KMS-11 (cell line): ENCODE measurements around the gene SPAG5.
A peak's percentile ranks its signal among the peaks of the same experiment; 100 is the strongest.
"Not testable (repeated sequence)": the region's sequence is repeated elsewhere in the genome, so short reads cannot be mapped to it uniquely, and the experiment has no call there.

Experiments
- H2AFZ ChIP-seq: fragments of 200-600 bp; sonication (generic); 2 replicates; pipeline ENCODE4 v1.6.1; 2016; ENCODE audit warnings: antibody characterized with exemption, mixed run types, low read depth
- H3K27ac ChIP-seq: fragments of 200-600 bp; sonication (generic); 2 replicates; pipeline ENCODE4 v1.6.1; 2016; ENCODE audit warnings: mild to moderate bottlenecking, mixed run types
- H3K27me3 ChIP-seq: fragments of 200-600 bp; sonication (generic); 2 replicates; pipeline ENCODE4 v1.6.1; 2017; ENCODE audit warnings: mild to moderate bottlenecking, low read depth, mixed run types, moderate library complexity; ENCODE audit not compliant: insufficient read depth
- H3K36me3 ChIP-seq: fragments of 200-600 bp; sonication (generic); 2 replicates; pipeline ENCODE4 v1.6.1; 2017; ENCODE audit warnings: mild to moderate bottlenecking, mixed run types; ENCODE audit not compliant: insufficient read depth
- H3K4me1 ChIP-seq: fragments of 200-600 bp; sonication (generic); 2 replicates; pipeline ENCODE4 v1.6.1; 2016; ENCODE audit warnings: mild to moderate bottlenecking, low read depth, mixed run types; ENCODE audit not compliant: poor library complexity, severe bottlenecking
- H3K4me2 ChIP-seq: fragments of 200-600 bp; sonication (generic); 2 replicates; pipeline ENCODE4 v1.7.0; 2016; ENCODE audit warnings: mild to moderate bottlenecking, mixed run types
- H3K4me3 ChIP-seq: fragments of 200-600 bp; sonication (generic); IDR thresholded peaks from 2 replicates; pipeline ENCODE4 v1.6.1; 2017; ENCODE audit warnings: low read depth, low read length, mixed read lengths; ENCODE audit not compliant: insufficient read depth
- H3K79me2 ChIP-seq: fragments of 200-600 bp; sonication (generic); 2 replicates; pipeline ENCODE4 v1.6.1; 2016; ENCODE audit warnings: low read depth, mixed run types; ENCODE audit not compliant: insufficient read depth
- H3K9ac ChIP-seq: fragments of 200-600 bp; sonication (generic); 2 replicates; pipeline ENCODE4 v1.6.1; 2016; ENCODE audit warnings: mild to moderate bottlenecking, mixed run types
- H4K20me1 ChIP-seq: fragments of 200-600 bp; sonication (generic); 2 replicates; pipeline ENCODE4 v1.6.1; 2016; ENCODE audit warnings: mild to moderate bottlenecking, mixed run types; ENCODE audit not compliant: insufficient read depth
- TF ChIP-seq, protein P1 (sequence below): fragments of 200-600 bp; sonication (generic); conservative IDR thresholded peaks from 2 replicates; pipeline ENCODE4 v1.6.1; 2017; ENCODE audit warnings: low read depth, mild to moderate bottlenecking, antibody characterized with exemption, low read length, moderate library complexity, mixed read lengths

SPAG5 gene

DNA sequence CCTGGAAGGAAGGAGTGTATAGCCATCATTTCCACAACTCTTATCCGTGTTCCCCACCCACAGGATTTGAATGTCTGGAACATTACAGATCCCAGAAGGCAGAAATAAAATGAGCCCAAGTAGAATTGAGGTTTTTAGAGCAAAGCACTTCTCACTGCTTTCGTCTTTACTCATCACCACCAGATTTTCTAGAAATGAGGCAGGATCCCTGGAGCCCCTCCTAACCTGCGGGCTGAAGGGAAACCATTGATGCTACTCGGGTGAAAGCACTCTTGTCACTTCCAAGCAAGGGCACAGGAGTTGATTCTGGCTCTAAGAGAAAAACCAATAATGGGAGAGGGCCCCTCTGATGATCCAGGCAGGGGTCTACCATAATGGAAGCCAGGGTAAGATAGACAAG is 19.3 kb downstream of the SPAG5 start:
- TF ChIP-seq, protein P1, sequence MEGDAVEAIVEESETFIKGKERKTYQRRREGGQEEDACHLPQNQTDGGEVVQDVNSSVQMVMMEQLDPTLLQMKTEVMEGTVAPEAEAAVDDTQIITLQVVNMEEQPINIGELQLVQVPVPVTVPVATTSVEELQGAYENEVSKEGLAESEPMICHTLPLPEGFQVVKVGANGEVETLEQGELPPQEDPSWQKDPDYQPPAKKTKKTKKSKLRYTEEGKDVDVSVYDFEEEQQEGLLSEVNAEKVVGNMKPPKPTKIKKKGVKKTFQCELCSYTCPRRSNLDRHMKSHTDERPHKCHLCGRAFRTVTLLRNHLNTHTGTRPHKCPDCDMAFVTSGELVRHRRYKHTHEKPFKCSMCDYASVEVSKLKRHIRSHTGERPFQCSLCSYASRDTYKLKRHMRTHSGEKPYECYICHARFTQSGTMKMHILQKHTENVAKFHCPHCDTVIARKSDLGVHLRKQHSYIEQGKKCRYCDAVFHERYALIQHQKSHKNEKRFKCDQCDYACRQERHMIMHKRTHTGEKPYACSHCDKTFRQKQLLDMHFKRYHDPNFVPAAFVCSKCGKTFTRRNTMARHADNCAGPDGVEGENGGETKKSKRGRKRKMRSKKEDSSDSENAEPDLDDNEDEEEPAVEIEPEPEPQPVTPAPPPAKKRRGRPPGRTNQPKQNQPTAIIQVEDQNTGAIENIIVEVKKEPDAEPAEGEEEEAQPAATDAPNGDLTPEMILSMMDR = no peak
- Histone ChIP-seq H2AFZ (no peak overlapping the region), H3K4me1 (peaks cover 9% of the 10 kb centered on the region), H3K4me2 (no peak overlapping the region), H3K27ac (no peak overlapping the region), H3K27me3 (no peaks in the 10 kb centered on the region), H3K79me2 (no peaks in the 10 kb centered on the region), H4K20me1 (no peaks in the 10 kb centered on the region), H3K4me3 (no peak overlapping the region), H3K9ac (no peak overlapping the region), H3K36me3 (peaks cover 8% of the 10 kb centered on the region; the same call in 1 of the 2 replicates)

DNA sequence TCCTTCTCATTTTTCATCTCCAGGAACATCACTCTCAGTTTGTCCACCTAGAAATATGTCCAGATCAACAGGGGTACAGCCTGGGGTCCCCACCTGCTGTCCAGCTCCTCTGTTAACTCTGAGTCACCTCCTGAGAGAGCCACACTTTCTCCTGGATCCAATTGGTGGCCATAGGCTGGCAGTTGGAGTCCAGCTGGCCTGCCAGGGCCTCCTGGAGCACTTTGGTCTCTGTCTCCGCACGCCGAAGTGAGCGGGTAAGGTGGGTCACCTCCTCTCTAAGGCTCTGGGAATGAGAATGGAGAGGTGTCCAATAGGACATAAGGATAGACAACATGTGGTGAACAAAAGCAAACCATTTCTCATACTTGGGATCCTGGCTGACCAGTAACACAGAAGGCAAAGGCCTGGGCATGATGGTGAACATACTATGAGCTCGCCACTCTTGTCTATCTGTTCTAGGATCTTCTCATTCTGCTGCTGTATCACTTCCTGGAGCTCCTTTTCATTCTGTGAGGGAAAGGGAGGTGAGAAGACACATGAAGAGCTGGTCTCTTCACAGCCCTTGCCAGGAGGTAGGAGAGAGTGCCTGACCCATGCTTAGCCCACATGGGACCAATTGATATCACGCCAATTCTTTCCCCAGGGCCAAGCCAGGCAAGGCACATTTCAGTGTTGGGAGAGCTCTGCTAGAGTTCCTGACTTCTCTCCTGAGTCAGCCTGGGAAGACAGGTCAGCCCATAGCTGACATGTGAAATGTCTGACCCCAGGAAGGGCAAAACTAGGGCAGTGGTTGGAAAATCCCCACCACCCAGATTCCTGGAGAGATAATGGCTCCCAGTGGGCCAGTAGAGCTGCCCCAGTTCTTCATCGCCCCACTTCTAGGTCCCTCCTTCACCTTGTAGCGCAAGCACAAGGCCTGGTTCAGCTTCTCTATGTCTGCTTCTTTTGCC is 20.3 kb downstream of the SPAG5 start:
- TF ChIP-seq, protein P1 = no peak
- Histone ChIP-seq H3K36me3 (peaks cover 5% of the 10 kb centered on the region; the same call in 1 of the 2 replicates), H3K4me2 (no peak overlapping the region), H3K4me1 (peaks cover 9% of the 10 kb centered on the region), H3K27ac (no peak overlapping the region), H3K4me3 (no peak overlapping the region), H4K20me1 (no peaks in the 10 kb centered on the region), H3K9ac (no peak overlapping the region), H3K79me2 (no peaks in the 10 kb centered on the region), H3K27me3 (no peaks in the 10 kb centered on the region), H2AFZ (no peak overlapping the region)

DNA sequence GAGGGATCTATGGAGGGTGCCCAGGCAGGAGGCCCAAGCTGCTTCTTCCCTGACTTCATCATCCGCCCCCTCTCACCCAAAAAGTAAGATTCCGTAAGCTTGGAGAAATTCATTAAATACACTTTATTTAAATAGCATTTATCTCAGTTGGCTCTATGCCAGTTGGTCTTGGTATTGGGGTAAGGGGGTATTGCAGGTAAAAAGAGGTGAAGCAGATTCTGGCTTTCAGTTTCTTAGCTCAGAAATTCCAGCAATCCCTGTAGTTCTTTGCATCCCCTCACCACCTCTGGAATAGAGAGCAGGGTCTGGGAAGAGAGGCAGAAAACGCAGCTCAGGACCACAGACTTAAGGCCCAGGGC is 21.4 kb downstream of the SPAG5 start:
- Histone ChIP-seq H3K36me3 (no peaks in the 10 kb centered on the region; the same call in 1 of the 2 replicates), H2AFZ (peak overlapping the region; percentile 42; the same call in 1 of the 2 replicates), H3K4me2 (peak overlapping the region; percentile 74), H4K20me1 (no peaks in the 10 kb centered on the region), H3K9ac (no peak overlapping the region), H3K4me1 (peaks cover 9% of the 10 kb centered on the region), H3K27ac (peak overlapping the region; percentile 41), H3K27me3 (no peaks in the 10 kb centered on the region), H3K79me2 (no peaks in the 10 kb centered on the region), H3K4me3 (no peak overlapping the region)
- TF ChIP-seq, protein P1 = no peak

DNA sequence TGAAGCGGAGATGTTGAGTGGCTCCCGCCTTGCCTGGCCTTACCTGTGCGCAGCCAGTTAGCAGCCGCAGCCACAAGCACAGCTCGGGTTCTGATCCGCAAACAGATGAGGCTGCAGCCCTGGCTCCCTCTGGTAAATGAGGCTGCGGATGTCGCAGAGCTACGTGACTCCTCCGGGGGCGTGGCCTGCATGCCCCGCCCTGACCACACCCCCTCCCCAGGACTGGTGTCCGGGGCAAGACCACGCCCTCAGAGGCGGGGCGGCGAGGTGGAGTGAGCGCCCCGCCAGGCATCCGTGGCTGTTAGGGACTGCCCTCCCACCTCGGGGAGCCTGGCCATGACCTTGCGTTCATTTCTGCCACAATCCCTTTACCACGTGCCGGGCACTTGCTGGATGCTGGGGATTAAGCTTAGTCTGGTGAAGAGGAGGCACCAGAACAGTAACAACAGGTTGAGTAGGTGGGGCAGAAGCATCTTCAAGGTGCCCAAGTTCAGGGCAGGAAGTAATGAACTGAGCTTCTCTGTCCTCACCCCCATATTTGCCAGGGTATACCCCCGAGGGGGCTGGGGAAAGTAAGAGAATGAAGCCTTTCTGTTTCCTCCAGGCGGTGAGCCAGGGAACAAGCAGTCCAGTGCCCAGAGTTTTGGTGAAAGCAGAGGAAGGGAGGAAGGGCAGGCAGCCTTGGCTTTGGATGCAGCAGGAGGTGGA is 21.9 kb downstream of the SPAG5 start, which contains the start of gene ALDOC:
Gene ALDOC, minus strand, starts transcription at position 138 of the 708 bp plus-strand sequence. CDS start 1,363 bp downstream, outside the sequence.
- no peaks in the 10 kb centered on the region; the same call in 1 of the 2 replicates for H3K36me3 ChIP-seq

DNA sequence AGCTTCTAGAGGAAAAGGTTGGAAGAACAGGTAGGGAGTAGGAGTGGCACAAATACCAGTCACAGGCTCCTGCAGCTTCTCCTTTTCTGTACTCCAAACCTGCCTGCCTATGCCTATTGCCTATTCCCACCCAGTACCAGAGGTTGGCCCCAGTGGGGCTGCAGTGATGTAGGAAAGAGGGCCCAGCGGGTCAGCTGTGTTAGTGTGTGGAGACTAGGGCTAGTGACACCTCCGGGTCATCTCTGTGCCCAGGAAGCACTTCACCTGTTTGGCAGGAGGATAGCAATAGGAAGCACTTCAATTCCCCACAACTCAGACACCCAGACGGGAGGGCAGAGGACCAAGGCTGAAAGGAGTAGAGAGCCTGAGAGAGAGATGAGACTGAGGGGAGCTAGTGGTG is 22.8 kb downstream of the SPAG5 start:
- H3K36me3 ChIP-seq, H3K27me3 ChIP-seq, H3K4me2 ChIP-seq, H3K4me3 ChIP-seq, H3K9ac ChIP-seq, H4K20me1 ChIP-seq, H3K27ac ChIP-seq, H3K79me2 ChIP-seq, H2AFZ ChIP-seq: not testable (repeated sequence)
- peaks cover 16% of the 10 kb centered on the region for H3K4me1 ChIP-seq

More for the DNA sequence above, 21.9 kb downstream of the SPAG5 start, which contains the start of gene ALDOC:
- Histone ChIP-seq H3K9ac (peak within 1 kb of the TSS; percentile 5), H4K20me1 (no peaks in the 10 kb centered on the region), H3K4me2 (peak within 1 kb of the TSS; percentile 74), H3K27me3 (no peaks in the 10 kb centered on the region), H3K27ac (peak within 1 kb of the TSS; percentile 41), H3K4me3 (no peak within 1 kb of the TSS), H2AFZ (peak within 1 kb of the TSS; percentile 42), H3K79me2 (no peaks in the 10 kb centered on the region), H3K4me1 (peaks cover 15% of the 10 kb centered on the region)
- TF ChIP-seq, protein P1 = no peak
